ENCODE data around the gene MNT.

The MNT gene

GRCh38 chr17:2362416-2362815 is 38.4 kb downstream of the MNT start:
- DNase-seq = no peak

DNA sequence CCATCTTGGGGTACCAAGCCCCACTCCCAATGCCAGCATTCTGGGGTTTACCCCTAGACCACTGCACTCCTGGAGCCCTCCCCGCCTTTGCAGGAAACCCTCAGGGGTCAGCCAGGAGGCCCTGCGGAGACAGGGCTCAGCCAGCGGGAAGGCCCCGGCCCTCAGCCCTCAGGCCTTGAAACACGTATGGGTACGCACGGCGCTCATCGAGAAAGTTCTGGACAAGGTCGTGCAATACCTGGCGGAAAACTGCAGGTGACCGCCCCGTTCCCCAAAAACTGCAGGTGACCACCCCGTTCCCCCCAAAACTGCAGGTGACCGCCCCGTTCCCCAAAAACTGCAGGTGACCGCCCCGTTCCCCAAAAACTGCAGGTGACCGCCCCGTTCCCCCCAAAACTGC is 38.8 kb downstream of the MNT start:
- DNase-seq = no peak

- no peak for DNase-seq
These were observed 39.7 kb downstream of the MNT start for GRCh38 chr17:2361010-2361760.

GRCh38 chr17:2357931-2358434 is 42.9 kb downstream of the MNT start:
- DNase-seq = no peak

DNA sequence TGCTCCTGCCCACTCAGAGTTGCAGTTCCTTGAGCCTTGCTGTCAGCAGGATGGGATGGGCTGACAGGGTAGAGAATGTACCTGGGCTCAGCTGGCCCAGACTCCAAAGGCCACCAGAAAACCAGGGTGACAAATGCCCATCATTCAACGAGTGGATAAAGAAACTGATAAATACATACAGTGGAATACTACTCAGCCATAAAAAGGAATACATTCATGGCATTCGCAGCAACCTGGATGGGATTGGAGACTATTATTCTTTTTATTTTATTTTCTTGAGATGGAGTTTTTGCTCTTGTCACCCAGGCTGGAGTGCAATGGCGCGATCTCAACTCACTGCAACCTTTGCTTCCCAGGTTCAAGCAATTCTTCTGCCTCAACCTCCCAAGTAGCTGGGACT is 43.6 kb downstream of the MNT start:
- DNase-seq = no peak

- DNase-seq = no peak
These were observed 46.5 kb downstream of the MNT start for GRCh38 chr17:2354311-2354710.

DNA sequence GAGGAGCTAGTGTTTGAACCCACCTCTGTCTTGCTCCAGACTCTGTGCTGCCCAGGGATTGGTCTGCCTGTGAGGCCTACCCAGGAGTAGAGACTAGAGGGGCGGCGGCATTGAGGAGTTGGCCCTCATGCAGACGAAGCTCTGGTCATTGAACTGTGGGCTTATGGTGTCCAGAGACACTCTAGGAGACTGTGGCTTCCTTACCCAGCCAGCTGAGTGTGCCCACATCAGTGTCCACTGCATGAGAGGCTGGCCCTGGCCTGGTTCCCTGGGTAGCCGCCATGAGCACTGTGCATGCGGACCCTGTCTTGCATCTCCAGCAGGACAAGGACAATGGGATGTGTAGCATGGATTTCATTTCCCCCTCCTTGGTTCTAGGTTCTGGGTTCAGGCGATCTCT is 49.6 kb downstream of the MNT start:
- DNase-seq = no peak

GRCh38 chr17:2347805-2348685 is 52.8 kb downstream of the MNT start:
- peak; percentile 82 to 89 for DNase-seq

- no peak for DNase-seq
These were observed 54.4 kb downstream of the MNT start for GRCh38 chr17:2346475-2346874.

GRCh38 chr17:2344528-2344927 is 56.3 kb downstream of the MNT start:
- no peak for DNase-seq

DNA sequence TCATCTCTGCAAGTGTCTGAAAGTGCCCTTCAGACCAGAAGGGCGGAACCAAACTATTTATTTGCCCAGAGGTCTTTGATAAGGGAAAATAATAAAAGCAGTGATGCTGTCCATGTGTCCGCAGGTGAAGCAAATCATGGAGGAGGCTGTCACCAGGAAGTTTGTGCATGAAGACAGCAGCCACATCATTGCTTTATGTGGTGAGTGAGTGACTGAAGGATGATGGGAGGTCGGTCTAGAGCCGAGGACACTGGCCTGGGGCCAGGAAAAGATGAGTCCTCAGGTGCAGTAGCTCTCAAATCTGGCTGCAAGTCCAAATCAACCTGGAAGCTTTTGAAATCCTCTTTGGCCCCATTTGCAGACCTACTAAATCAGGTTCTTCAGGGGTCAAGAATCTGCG is 57.4 kb downstream of the MNT start:
- no peak for DNase-seq

DNA sequence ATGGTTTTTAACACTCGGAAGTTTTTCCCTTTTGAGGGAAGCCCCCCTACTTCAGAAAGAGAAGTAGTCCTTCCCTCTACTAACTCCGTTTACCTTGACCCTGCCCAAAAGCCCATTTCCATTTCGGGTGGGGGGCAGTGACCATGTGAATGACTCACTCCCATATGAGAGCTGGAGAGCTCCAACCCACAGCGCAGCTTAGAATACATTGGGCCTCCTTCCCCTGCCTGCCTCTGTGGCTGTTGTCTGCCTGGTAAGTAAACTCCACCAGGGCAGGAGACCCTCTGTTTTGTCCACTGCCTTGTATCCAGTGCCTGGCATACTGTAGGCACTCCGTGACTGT is 62.6 kb downstream of the MNT start:
- DNase-seq = no peak

- DNase-seq = peak; percentile 48 to 69
These were observed 63.1 kb downstream of the MNT start for GRCh38 chr17:2337544-2338314.

DNA sequence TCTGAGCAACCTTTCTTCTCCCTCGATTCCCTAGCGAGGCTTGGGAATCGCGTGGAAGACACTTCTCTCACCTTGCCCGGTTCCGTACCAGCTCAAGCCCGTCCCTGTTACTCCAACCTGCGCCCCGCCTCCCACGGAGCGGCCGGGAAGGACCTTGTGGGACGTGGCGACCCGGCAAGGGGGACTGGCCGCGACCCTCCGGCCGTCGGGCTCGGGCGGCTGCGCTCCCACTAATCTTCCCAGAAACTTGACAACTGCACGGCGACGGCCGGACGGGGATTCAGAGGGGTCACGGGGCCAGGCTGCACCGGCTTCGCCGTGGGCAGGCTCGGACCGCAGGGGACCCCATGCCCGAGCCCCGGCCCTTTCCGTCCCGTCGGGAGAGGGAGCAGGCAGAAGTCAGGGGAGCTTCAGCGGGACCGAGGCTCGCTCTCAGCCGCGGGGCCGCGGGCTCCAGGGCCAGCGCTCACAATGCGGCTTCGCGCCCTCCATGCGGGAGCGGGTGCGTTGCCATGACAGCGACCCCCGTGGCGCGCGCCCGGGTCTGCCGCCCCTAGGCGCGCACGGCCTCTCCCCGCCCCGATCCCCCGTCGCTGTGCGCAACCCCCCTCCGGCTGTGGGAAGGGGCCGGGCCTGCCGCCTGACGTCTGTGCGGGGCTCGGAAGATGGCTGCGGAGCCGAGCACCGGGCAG is 63.9 kb downstream of the MNT start, which contains the start of gene SGSM2:
Gene SGSM2 (plus strand): TSS at position 650 of the 692 bp plus-strand sequence. CDS start 188 bp downstream, outside the sequence.
- peak; percentile 57 to 69 for DNase-seq

- DNase-seq = peak; percentile 95 to 98
These were observed 64.5 kb downstream of the MNT start, which contains the start of gene TSR1 for GRCh38 chr17:2336215-2336851. Gene TSR1 (minus strand): TSS chr17:2336457. CDS start chr17:2336427, 30 bp downstream.

- DNase-seq = no peak
These were observed 65.1 kb downstream of the MNT start for GRCh38 chr17:2335726-2336214.

Measured in SHP77 (cell line).